ENCODE measurements around the gene KCNJ10. TPM values are rescaled to one million over a fixed set of nuclear protein-coding genes. Genes with fewer than 3 reads are reported as not detected.

The KCNJ10 gene
- total RNA-seq, 4 donors from 2014 or later: not detected

GRCh38 chr1:159949981-159950381, 120.0 kb downstream of the KCNJ10 start:
- no peak overlapping the region for H3K27ac ChIP-seq
- DNase-seq (ENCODE audit: low spot score in 2 of 2): peak in 1 of 2 donors; percentile 62
- 78% methylated on average over 4 of the region's 4 CpGs for WGBS
- no peaks in the 10 kb centered on the region for H3K36me3 ChIP-seq
- TF ChIP-seq EP300 (IDR thresholded peaks at IDR 0.05): no peak
- no peak overlapping the region for H3K4me3 ChIP-seq
- H3K9me3 ChIP-seq: no peaks in the 10 kb centered on the region
- H3K27me3 ChIP-seq: peaks cover 5% of the 10 kb centered on the region
- H3K4me1 ChIP-seq: peaks cover 38% of the 10 kb centered on the region

DNA sequence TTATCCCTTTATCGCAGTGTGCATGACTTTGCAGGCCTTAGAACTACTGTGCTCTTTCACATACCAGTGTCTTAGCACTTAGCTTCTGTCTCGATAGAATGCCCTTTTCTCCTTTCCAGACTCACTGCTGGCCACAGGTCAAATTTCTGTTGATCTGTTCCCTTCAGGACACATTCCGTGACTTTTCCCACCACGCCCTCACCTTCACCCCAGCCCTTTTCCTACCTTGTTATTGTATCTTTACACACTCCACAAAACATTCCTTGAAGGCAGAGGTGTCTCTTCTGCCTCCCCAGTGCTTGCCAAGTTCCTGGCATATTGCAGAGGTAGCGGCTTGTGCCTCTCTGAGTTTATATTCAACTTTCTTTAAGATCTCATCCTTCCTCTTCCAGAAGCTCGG, 120.8 kb downstream of the KCNJ10 start:
- Histone ChIP-seq H3K9me3 (no peaks in the 10 kb centered on the region), H3K27ac (no peak overlapping the region), H3K4me3 (no peak overlapping the region), H3K4me1 (peaks cover 47% of the 10 kb centered on the region), H3K27me3 (peaks cover 5% of the 10 kb centered on the region), H3K36me3 (no peaks in the 10 kb centered on the region)
- TF ChIP-seq EP300 (IDR thresholded peaks at IDR 0.05) (no peak), POLR2AphosphoS5 (IDR thresholded peaks at IDR 0.05) (no peak), POLR2A (IDR thresholded peaks at IDR 0.05) (no peak), CTCF (IDR thresholded peaks at IDR 0.05) (no peak)
- DNase-seq (ENCODE audit: low spot score in 2 of 2): peak in 1 of 2 donors; percentile 60
- 51% methylated on average over 6 of the region's 6 CpGs for WGBS

Other genes with a start within 250 kb of the KCNJ10 start
- 1 to 10 TPM; 2.7 to 5.5 (median 3.9) TPM for gene SLAMF8, start 243.3 kb downstream of the KCNJ10 start, total RNA-seq
- 10 to 100 TPM; 18.1 to 62.2 (median 25.7) TPM for gene VSIG8, start 207.5 kb downstream of the KCNJ10 start, total RNA-seq
- gene CFAP45, start 170.0 kb downstream of the KCNJ10 start, total RNA-seq: 1 to 10 TPM in 3 of 4 donors, under 1 TPM in 1; 0.78 to 2.1 (median 1.6) TPM
- 100 to 1,000 TPM; 281 to 427 (median 338) TPM for gene TAGLN2, start 144.7 kb downstream of the KCNJ10 start, total RNA-seq
- 10 to 100 TPM; 26.1 to 44.1 (median 28.4) TPM for gene IGSF9, start 124.5 kb downstream of the KCNJ10 start, total RNA-seq
- gene SLAMF9, start 115.9 kb downstream of the KCNJ10 start, total RNA-seq: not detected
- 1 to 10 TPM; 3.3 to 6.5 (median 4.8) TPM for gene PIGM, start 38.2 kb downstream of the KCNJ10 start, total RNA-seq
- gene KCNJ9, start 11.4 kb upstream of the KCNJ10 start, total RNA-seq: under 1 TPM in 1 of 4 donors, not detected in 3; 0.13 TPM
- 10 to 100 TPM; 44.1 to 90.5 (median 50.8) TPM for gene IGSF8, start 28.5 kb upstream of the KCNJ10 start, total RNA-seq
- gene ATP1A2, start 45.6 kb upstream of the KCNJ10 start, total RNA-seq: 1 to 10 TPM; 4.2 to 6.9 (median 4.8) TPM
- gene ATP1A4, start 81.4 kb upstream of the KCNJ10 start, total RNA-seq: not detected
- not detected for gene CASQ1, start 120.4 kb upstream of the KCNJ10 start, total RNA-seq
- gene PEA15, start 135.2 kb upstream of the KCNJ10 start, total RNA-seq: 10 to 100 TPM; 51.0 to 82.6 (median 61.5) TPM
- gene DCAF8, start 192.4 kb upstream of the KCNJ10 start, total RNA-seq: 100 to 1,000 TPM in 3 of 4 donors, 10 to 100 TPM in 1; 98.3 to 402 (median 125) TPM
- gene PEX19, start 215.0 kb upstream of the KCNJ10 start, total RNA-seq: 10 to 100 TPM; 36.3 to 47.3 (median 45.0) TPM

Data from suprapubic skin (tissue), 4 donors.